HUES64 (cell line): Measurements from ENCODE around the gene HEYL.
A peak's percentile ranks its signal among the peaks of the same experiment; 100 is the strongest.

Experiments used
- H3K27ac ChIP-seq: 2 replicates; pipeline ENCODE4 v1.7.0; 2013; ENCODE audit warnings: low read depth, low read length, inconsistent platforms
- H3K27me3 ChIP-seq: 2 replicates; pipeline ENCODE4 v1.6.1; 2013; ENCODE audit warnings: mild to moderate bottlenecking, low read length; ENCODE audit not compliant: insufficient read depth
- H3K36me3 ChIP-seq: 2 replicates; pipeline ENCODE4 v1.6.1; 2013; ENCODE audit warnings: mild to moderate bottlenecking, low read length; ENCODE audit not compliant: insufficient read depth
- H3K4me1 ChIP-seq: 2 replicates; pipeline ENCODE4 v1.6.1; 2013; ENCODE audit warnings: mild to moderate bottlenecking, low read length, moderate library complexity; ENCODE audit not compliant: insufficient read depth
- H3K4me3 ChIP-seq: 2 replicates; pipeline ENCODE4 v1.5.1; 2013; ENCODE audit warnings: mild to moderate bottlenecking, low read length, moderate library complexity
- H3K9ac ChIP-seq: 2 replicates; pipeline ENCODE4 v1.6.1; 2013; ENCODE audit warnings: mild to moderate bottlenecking, low read depth, low read length
- H3K9me3 ChIP-seq: 2 replicates; pipeline ENCODE4 v1.6.1; 2013; ENCODE audit warnings: low read depth, low read length; ENCODE audit not compliant: insufficient read depth
- WGBS: fragments of 150-250, 120-280 bp; methylation state at CpG from one replicate; pipeline ENCODE4 v1.1.7; 2013; ENCODE audit warnings: missing lambda C conversion rate; 5-methylcytosine and 5-hydroxymethylcytosine counted together

Gene HEYL

GRCh38 chr1:39652554-39652953, 13.1 kb upstream of the HEYL start:
- no peak overlapping the region for H3K27ac ChIP-seq
- WGBS = 94% methylated on average over 2 of the region's 2 CpGs
- no peak overlapping the region for H3K4me3 ChIP-seq
- H3K9me3 ChIP-seq = no peaks in the 10 kb centered on the region
- no peak overlapping the region for H3K9ac ChIP-seq
- no peaks in the 10 kb centered on the region for H3K4me1 ChIP-seq
- H3K27me3 ChIP-seq = peaks cover 79% of the 10 kb centered on the region
- H3K36me3 ChIP-seq = no peaks in the 10 kb centered on the region

GRCh38 chr1:39652105-39652504, 12.7 kb upstream of the HEYL start:
- Histone ChIP-seq H3K27me3 (peaks cover 79% of the 10 kb centered on the region), H3K9me3 (no peaks in the 10 kb centered on the region), H3K9ac (no peak overlapping the region), H3K36me3 (no peaks in the 10 kb centered on the region), H3K4me3 (no peak overlapping the region), H3K27ac (no peak overlapping the region), H3K4me1 (no peaks in the 10 kb centered on the region)
- 88% methylated on average over 6 of the region's 6 CpGs for WGBS

GRCh38 chr1:39650431-39650830, 11.0 kb upstream of the HEYL start:
- WGBS = 100% methylated on average over 1 of the region's 1 CpG
- Histone ChIP-seq H3K4me1 (peaks cover 6% of the 10 kb centered on the region), H3K27ac (no peak overlapping the region), H3K36me3 (no peaks in the 10 kb centered on the region), H3K9me3 (no peaks in the 10 kb centered on the region), H3K4me3 (no peak overlapping the region), H3K9ac (no peak overlapping the region), H3K27me3 (peaks cover 74% of the 10 kb centered on the region)

GRCh38 chr1:39649636-39650185, 10.3 kb upstream of the HEYL start:
- H3K36me3 ChIP-seq = no peaks in the 10 kb centered on the region
- no peak overlapping the region for H3K9ac ChIP-seq
- H3K9me3 ChIP-seq = no peaks in the 10 kb centered on the region
- H3K27ac ChIP-seq = no peak overlapping the region
- no peak overlapping the region for H3K4me3 ChIP-seq
- H3K4me1 ChIP-seq = peaks cover 6% of the 10 kb centered on the region
- peaks cover 75% of the 10 kb centered on the region for H3K27me3 ChIP-seq
- WGBS = 73% methylated on average over 2 of the region's 2 CpGs

- Histone ChIP-seq H3K9me3 (no peaks in the 10 kb centered on the region), H3K36me3 (no peaks in the 10 kb centered on the region), H3K4me1 (peaks cover 6% of the 10 kb centered on the region), H3K27me3 (peaks cover 75% of the 10 kb centered on the region), H3K4me3 (no peak overlapping the region), H3K27ac (no peak overlapping the region), H3K9ac (no peak overlapping the region)
- 56% methylated on average over 2 of the region's 2 CpGs for WGBS
Observed at GRCh38 chr1:39648496-39648895, 9.1 kb upstream of the HEYL start.

GRCh38 chr1:39647247-39647646, 7.8 kb upstream of the HEYL start:
- peaks cover 80% of the 10 kb centered on the region for H3K27me3 ChIP-seq
- H3K27ac ChIP-seq = no peak overlapping the region
- no peaks in the 10 kb centered on the region for H3K36me3 ChIP-seq
- no peak overlapping the region for H3K9ac ChIP-seq
- H3K4me3 ChIP-seq = no peak overlapping the region
- 72% methylated on average over 3 of the region's 3 CpGs for WGBS
- no peaks in the 10 kb centered on the region for H3K9me3 ChIP-seq
- H3K4me1 ChIP-seq = peaks cover 6% of the 10 kb centered on the region

GRCh38 chr1:39646232-39647081, 7.0 kb upstream of the HEYL start:
- H3K36me3 ChIP-seq = no peaks in the 10 kb centered on the region
- no peak overlapping the region for H3K9ac ChIP-seq
- no peaks in the 10 kb centered on the region for H3K9me3 ChIP-seq
- peaks cover 85% of the 10 kb centered on the region for H3K27me3 ChIP-seq
- H3K4me1 ChIP-seq = peaks cover 6% of the 10 kb centered on the region
- H3K4me3 ChIP-seq = no peak overlapping the region
- 48% methylated on average over 11 of the region's 12 CpGs for WGBS
- peak overlapping the region; percentile 28; the same call in 1 of the 2 replicates for H3K27ac ChIP-seq

GRCh38 chr1:39645411-39646043, 6.1 kb upstream of the HEYL start:
- H3K9me3 ChIP-seq = no peaks in the 10 kb centered on the region
- peaks cover 85% of the 10 kb centered on the region for H3K27me3 ChIP-seq
- H3K9ac ChIP-seq = no peak overlapping the region
- 88% methylated on average over 3 of the region's 3 CpGs for WGBS
- H3K36me3 ChIP-seq = no peaks in the 10 kb centered on the region
- H3K4me1 ChIP-seq = peaks cover 6% of the 10 kb centered on the region
- H3K4me3 ChIP-seq = no peak overlapping the region
- no peak overlapping the region for H3K27ac ChIP-seq

- no peak overlapping the region for H3K4me3 ChIP-seq
Observed at GRCh38 chr1:39643705-39644104, 4.3 kb upstream of the HEYL start.

GRCh38 chr1:39642796-39643195, 3.4 kb upstream of the HEYL start:
- H3K27me3 ChIP-seq = peaks cover 91% of the 10 kb centered on the region
- H3K4me1 ChIP-seq = peaks cover 6% of the 10 kb centered on the region
- no peak overlapping the region for H3K4me3 ChIP-seq
- H3K9ac ChIP-seq = no peak overlapping the region
- no peaks in the 10 kb centered on the region for H3K9me3 ChIP-seq
- WGBS = 89% methylated on average over 4 of the region's 4 CpGs
- H3K36me3 ChIP-seq = no peaks in the 10 kb centered on the region
- no peak overlapping the region for H3K27ac ChIP-seq

More at GRCh38 chr1:39643705-39644104, 4.3 kb upstream of the HEYL start:
- no peaks in the 10 kb centered on the region for H3K9me3 ChIP-seq
- H3K27me3 ChIP-seq = peaks cover 91% of the 10 kb centered on the region
- 73% methylated on average over 2 of the region's 3 CpGs for WGBS
- no peaks in the 10 kb centered on the region for H3K36me3 ChIP-seq
- no peak overlapping the region for H3K9ac ChIP-seq
- H3K27ac ChIP-seq = no peak overlapping the region
- peaks cover 6% of the 10 kb centered on the region for H3K4me1 ChIP-seq

- H3K9ac ChIP-seq = no peak overlapping the region
- no peak overlapping the region for H3K4me3 ChIP-seq
- peaks cover 2% of the 10 kb centered on the region; the same call in 1 of the 2 replicates for H3K4me1 ChIP-seq
- H3K36me3 ChIP-seq = no peaks in the 10 kb centered on the region
- no peak overlapping the region for H3K27ac ChIP-seq
- WGBS = 88% methylated on average over 8 of the region's 8 CpGs
- H3K27me3 ChIP-seq = peaks cover 95% of the 10 kb centered on the region
- no peaks in the 10 kb centered on the region for H3K9me3 ChIP-seq
Observed at GRCh38 chr1:39640861-39641260, 1.4 kb upstream of the HEYL start.
